ENCODE results near the gene HOXD12. TPM values are rescaled to one million over a fixed set of nuclear protein-coding genes. Genes with fewer than 3 reads are reported as not detected.

The HOXD12 gene
- total RNA-seq, 2 experiments from 2014 or later = not detected

DNA sequence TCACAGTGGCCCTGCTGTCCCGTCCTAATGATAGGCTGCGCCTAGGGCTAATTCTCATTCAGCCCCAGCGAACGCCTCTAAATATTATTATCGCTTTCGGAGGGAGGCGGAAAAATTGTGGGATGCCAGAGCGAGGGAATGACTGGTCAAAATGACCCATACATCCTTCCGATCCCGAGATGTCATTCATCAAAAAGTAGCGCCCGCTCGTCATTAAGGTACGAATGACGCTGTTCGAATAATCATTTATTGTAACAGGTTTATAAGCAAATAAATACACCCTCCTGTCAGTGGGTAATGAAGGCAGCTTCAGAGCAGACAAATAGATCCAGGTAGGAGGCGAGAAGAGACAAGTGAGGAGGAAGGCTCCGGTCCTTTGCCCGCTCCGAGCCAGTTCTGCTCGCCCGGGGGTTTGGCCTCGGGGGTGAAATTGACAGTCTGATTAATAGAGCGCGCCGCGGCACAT lies 15.8 kb upstream of the HOXD12 start, which contains the start of gene EVX2:
Gene EVX2 (minus strand): TSS at position 167 of the 466 bp plus-strand sequence. CDS start 186 bp downstream, outside the sequence.
- peak within 1 kb of the TSS; percentile 76 for H3K4me3 Mint-ChIP-seq
- Histone ChIP-seq H3K4me3 (ENCODE audit: low read length) (no peak within 1 kb of the TSS), H3K4me1 (ENCODE audit: insufficient read depth, low read length) (peaks cover 48% of the 10 kb centered on the region), H3K9me3 (ENCODE audit: control insufficient read depth in 1 of 2, insufficient read depth in 1 of 2, low read length in 2 of 2) (peaks cover 59 to 92% of the 10 kb centered on the region in 2 experiments), H3K27ac (ENCODE audit: low read depth in 1 of 2, low read length in 2 of 2) (no peak within 1 kb of the TSS), H3K36me3 (ENCODE audit: insufficient read depth, low read length) (no peaks in the 10 kb centered on the region), H3K27me3 (ENCODE audit: control insufficient read depth in 1 of 2, insufficient read depth in 2 of 2, low read length in 2 of 2) (peaks cover 93 to 96% of the 10 kb centered on the region in 2 experiments)
- DNase-seq = peak in 1 of 14 experiments; percentile 29
- peaks cover 12% of the 10 kb centered on the region for H3K9me3 Mint-ChIP-seq
- peaks cover 57% of the 10 kb centered on the region for H3K36me3 Mint-ChIP-seq (ENCODE audit: low read depth)
- TF ChIP-seq CTCF (IDR thresholded peaks at IDR 0.05) = no peak
- ChIA-PET CTCF (no interaction called here), POLR2A (interaction anchor here (0.7 to 2.0 kb wide), 2 partner anchors 11 to 1746 kb away, joined by 3 to 5 read pairs; no protein-coding TSS in a partner anchor)
- ATAC-seq (ENCODE audit: poor library complexity) = no peak
- peaks cover 41% of the 10 kb centered on the region for H3K4me1 Mint-ChIP-seq (ENCODE audit: low read depth)
- H3K27me3 Mint-ChIP-seq = peaks cover 89% of the 10 kb centered on the region
- intact Hi-C loops (cut with DNase I, micrococcal nuclease) = loop anchor here (5.0 to 10.0 kb wide), 3 partner anchors 33 to 1749 kb away; partner anchors contain the start of genes HOXD10 (in 1 of the 2) and SP9 (in 1 of the 2)
- H3K27ac Mint-ChIP-seq = peak within 1 kb of the TSS; percentile 81

DNA sequence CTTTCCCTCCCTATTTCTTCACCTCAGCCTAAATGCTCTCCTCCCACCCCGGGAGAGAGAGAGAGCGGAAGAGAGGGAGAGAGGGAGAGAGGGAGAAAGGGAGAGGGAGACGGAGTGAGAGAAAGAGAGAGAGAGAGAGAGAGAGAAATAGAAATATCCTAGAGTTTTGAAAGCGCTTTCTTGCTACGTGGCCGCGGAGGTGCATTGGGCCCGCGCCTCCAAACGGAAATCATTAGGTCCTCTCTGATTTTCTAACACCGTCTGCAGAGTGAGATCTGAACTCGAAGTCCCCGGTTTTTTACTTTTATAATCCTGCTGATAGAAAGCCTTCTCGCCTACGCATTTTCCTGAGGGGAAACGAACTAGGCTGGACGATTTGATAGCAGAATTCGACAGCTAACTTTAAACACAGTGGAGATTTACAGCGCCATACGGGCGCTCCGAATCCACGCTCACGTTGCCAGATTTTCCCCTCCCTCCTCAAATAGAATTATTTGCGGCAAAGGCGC lies 14.9 kb upstream of the HOXD12 start:
- H3K27ac ChIP-seq (ENCODE audit: low read depth in 1 of 2, low read length in 2 of 2) = no peak overlapping the region
- ATAC-seq (ENCODE audit: poor library complexity) (no peak), DNase-seq (no peak)
- H3K9me3 ChIP-seq (ENCODE audit: control insufficient read depth in 1 of 2, insufficient read depth in 1 of 2, low read length in 2 of 2) = peaks cover 52 to 84% of the 10 kb centered on the region in 2 experiments
- H3K4me3 ChIP-seq (ENCODE audit: low read length) = no peak overlapping the region
- no peaks in the 10 kb centered on the region for H3K36me3 ChIP-seq (ENCODE audit: insufficient read depth, low read length)
- Mint-ChIP-seq H3K27ac (peak overlapping the region; percentile 81), H3K36me3 (ENCODE audit: low read depth) (peaks cover 51% of the 10 kb centered on the region), H3K4me1 (ENCODE audit: low read depth) (peaks cover 35% of the 10 kb centered on the region), H3K27me3 (peaks cover 89% of the 10 kb centered on the region), H3K4me3 (peak overlapping the region; percentile 48), H3K9me3 (peaks cover 10% of the 10 kb centered on the region)
- intact Hi-C loops (cut with DNase I, micrococcal nuclease) = loop anchor here (5.0 to 10.0 kb wide), 4 partner anchors 33 to 1750 kb away; partner anchors contain the start of genes HOXD10 (in 1 of the 2) and SP9 (in 1 of the 2)
- peaks cover 93 to 96% of the 10 kb centered on the region in 2 experiments for H3K27me3 ChIP-seq (ENCODE audit: control insufficient read depth in 1 of 2, insufficient read depth in 2 of 2, low read length in 2 of 2)
- H3K4me1 ChIP-seq (ENCODE audit: insufficient read depth, low read length) = peaks cover 42% of the 10 kb centered on the region
- CTCF ChIA-PET = no interaction called here
- TF ChIP-seq CTCF (IDR thresholded peaks at IDR 0.05) = no peak
- POLR2A ChIA-PET = interaction anchor here (0.7 to 1.4 kb wide), 2 partner anchors 12 to 1747 kb away, joined by 3 to 4 read pairs; no protein-coding TSS in a partner anchor

DNA sequence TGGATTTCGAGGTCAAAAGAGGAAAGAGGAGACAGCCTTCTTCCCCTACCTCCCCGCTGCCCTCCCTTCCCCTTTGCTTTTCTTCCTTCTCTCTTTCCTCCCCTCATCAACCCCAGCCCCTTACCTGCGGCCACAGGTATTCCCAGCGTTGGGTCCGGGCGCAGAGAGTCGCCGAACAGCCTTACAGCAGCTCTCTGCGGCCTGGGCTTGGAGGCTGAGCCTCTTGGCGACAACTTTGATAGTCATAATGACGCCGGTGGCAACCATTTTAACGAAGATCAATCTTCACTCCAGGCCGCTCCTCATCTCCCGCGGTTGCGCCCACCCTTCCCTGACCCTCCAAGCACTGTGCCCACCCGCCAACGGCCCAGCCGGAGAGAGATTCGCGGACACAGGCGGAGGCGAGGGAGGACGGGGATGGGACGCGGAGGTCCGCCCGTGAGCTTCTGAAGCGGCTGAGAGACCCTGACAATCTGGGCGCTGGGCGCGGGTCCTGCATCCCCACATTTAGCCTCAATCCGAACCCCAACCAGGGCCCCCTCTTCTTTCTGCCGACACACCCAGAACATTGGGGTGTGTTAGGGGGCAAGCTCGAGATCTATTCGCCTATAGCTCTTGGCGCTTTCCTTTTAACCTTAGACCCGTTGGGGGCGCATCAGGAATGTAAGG lies 14.3 kb upstream of the HOXD12 start:
- H3K9me3 Mint-ChIP-seq = peaks cover 10% of the 10 kb centered on the region
- H3K9me3 ChIP-seq (ENCODE audit: control insufficient read depth in 1 of 2, insufficient read depth in 1 of 2, low read length in 2 of 2) = peaks cover 52 to 79% of the 10 kb centered on the region in 2 experiments
- CTCF ChIA-PET = no interaction called here

More for the DNA sequence above, 14.3 kb upstream of the HOXD12 start:
- H3K27ac ChIP-seq (ENCODE audit: low read depth in 1 of 2, low read length in 2 of 2) = no peak overlapping the region
- H3K36me3 ChIP-seq (ENCODE audit: insufficient read depth, low read length) = no peaks in the 10 kb centered on the region
- Mint-ChIP-seq H3K27ac (peak overlapping the region; percentile 81), H3K4me3 (peak overlapping the region; percentile 51), H3K27me3 (peaks cover 94% of the 10 kb centered on the region), H3K36me3 (ENCODE audit: low read depth) (peaks cover 51% of the 10 kb centered on the region), H3K4me1 (ENCODE audit: low read depth) (peaks cover 35% of the 10 kb centered on the region)
- TF ChIP-seq CTCF (IDR thresholded peaks at IDR 0.05) = no peak
- H3K4me1 ChIP-seq (ENCODE audit: insufficient read depth, low read length) = peaks cover 38% of the 10 kb centered on the region
- DNase-seq (peak in 1 of 14 experiments; percentile 30), ATAC-seq (ENCODE audit: poor library complexity) (no peak)
- no peak overlapping the region for H3K4me3 ChIP-seq (ENCODE audit: low read length)
- POLR2A ChIA-PET = interaction anchor here (1.4 kb wide), 1 partner anchor 11 kb away, joined by 4 read pairs; no protein-coding TSS in a partner anchor
- H3K27me3 ChIP-seq (ENCODE audit: control insufficient read depth in 1 of 2, insufficient read depth in 2 of 2, low read length in 2 of 2) = peaks cover 97 to 99% of the 10 kb centered on the region in 2 experiments
- intact Hi-C loops (cut with DNase I, micrococcal nuclease) = loop anchor here in 1 of 2 experiments (5.0 to 10.0 kb wide), 2 partner anchors 47 to 1750 kb away; partner anchors contain the start of gene SP9

Measured in CD4-positive, alpha-beta T cell (primary cell).